ENCODE results near the gene BIRC3.
"Not testable (repeated sequence)": the region's sequence is repeated elsewhere in the genome, so short reads cannot be mapped to it uniquely, and the experiment has no call there.

Gene BIRC3

DNA sequence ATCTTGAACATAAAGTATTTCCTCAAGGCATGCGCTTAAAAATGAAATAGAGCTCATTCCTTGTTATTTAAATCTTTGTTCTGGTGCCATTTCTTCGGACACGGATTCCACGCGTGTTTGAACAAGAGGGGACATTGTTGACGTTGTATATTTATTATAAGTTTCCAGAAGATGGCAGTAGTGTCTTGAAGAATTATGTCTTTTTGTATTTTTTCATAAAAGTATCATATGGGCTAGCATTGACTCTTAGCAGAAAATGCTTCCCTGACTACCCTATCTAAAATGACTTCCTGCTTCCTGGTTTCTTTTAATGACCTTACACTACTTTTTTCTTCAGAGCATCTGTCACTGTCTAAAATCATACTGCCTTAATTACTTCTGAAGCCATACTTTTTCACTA, 50.1 kb downstream of the BIRC3 start:
- TF ChIP-seq, protein P1, sequence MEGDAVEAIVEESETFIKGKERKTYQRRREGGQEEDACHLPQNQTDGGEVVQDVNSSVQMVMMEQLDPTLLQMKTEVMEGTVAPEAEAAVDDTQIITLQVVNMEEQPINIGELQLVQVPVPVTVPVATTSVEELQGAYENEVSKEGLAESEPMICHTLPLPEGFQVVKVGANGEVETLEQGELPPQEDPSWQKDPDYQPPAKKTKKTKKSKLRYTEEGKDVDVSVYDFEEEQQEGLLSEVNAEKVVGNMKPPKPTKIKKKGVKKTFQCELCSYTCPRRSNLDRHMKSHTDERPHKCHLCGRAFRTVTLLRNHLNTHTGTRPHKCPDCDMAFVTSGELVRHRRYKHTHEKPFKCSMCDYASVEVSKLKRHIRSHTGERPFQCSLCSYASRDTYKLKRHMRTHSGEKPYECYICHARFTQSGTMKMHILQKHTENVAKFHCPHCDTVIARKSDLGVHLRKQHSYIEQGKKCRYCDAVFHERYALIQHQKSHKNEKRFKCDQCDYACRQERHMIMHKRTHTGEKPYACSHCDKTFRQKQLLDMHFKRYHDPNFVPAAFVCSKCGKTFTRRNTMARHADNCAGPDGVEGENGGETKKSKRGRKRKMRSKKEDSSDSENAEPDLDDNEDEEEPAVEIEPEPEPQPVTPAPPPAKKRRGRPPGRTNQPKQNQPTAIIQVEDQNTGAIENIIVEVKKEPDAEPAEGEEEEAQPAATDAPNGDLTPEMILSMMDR (IDR thresholded peaks at IDR 0.05; ENCODE audit: insufficient read depth, low read depth, low read length, missing control alignments) = peak; percentile 9
- DNase-seq (ENCODE audit: low read depth) = no peak
- no peak overlapping the region for H3K4me3 ChIP-seq (ENCODE audit: low read depth, low read length)

- H3K4me3 ChIP-seq (ENCODE audit: low read depth, low read length) = no peak overlapping the region
- TF ChIP-seq, protein P1 (IDR thresholded peaks at IDR 0.05; ENCODE audit: insufficient read depth, low read depth, low read length, missing control alignments) = no peak
- DNase-seq (ENCODE audit: low read depth) = peak; percentile 88
Measured at GRCh38 chr11:102368472-102368871, 51.2 kb downstream of the BIRC3 start.

GRCh38 chr11:102374633-102375424, 57.5 kb downstream of the BIRC3 start:
- not testable (repeated sequence) for H3K4me3 ChIP-seq (ENCODE audit: low read depth, low read length); DNase-seq (ENCODE audit: low read depth)

DNA sequence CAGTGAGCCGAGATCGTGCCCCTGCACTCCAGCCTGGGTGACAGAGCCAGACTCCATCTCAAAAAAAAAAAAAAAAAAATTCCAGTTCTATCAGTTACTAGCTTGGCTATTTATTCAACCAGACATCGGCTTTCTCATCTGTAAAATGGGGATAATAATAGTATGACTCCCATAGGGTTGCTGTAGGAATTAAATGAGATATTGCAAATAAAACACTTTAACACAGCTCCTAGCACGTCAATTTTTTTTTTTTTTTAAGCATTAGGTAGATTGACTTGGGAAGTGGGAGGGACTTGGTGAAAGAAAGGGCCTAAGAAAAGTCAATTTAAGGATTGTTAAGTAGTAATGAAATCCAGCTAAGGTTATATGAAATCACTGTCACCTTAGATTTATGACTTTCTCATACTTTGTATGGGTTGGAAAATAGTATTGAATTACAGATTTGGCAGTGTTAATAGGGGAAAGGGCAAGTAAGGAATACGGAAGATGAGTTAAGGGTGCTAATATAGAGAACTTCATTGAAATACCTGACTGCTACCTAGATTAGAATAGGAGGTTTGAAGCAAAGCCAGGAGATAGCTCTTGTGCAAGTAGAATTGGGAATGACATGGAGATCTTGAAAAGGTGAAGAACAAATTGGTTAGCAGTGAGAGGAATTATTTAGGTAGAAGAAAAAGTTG, 58.6 kb downstream of the BIRC3 start:
- TF ChIP-seq, protein P1 (IDR thresholded peaks at IDR 0.05; ENCODE audit: insufficient read depth, low read depth, low read length, missing control alignments) = no peak
- no peak for DNase-seq (ENCODE audit: low read depth)
- no peak overlapping the region for H3K4me3 ChIP-seq (ENCODE audit: low read depth, low read length)

DNA sequence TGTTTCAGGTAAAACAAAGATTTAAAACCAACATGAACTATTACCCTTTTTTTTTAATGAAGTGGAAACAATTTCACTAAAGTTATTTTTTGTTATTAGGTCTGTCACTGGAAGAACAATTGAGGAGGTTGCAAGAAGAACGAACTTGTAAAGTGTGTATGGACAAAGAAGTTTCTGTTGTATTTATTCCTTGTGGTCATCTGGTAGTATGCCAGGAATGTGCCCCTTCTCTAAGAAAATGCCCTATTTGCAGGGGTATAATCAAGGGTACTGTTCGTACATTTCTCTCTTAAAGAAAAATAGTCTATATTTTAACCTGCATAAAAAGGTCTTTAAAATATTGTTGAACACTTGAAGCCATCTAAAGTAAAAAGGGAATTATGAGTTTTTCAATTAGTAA, 60.6 kb downstream of the BIRC3 start:
- no peak for DNase-seq (ENCODE audit: low read depth)
- no peak overlapping the region for H3K4me3 ChIP-seq (ENCODE audit: low read depth, low read length)
- TF ChIP-seq, protein P1 (IDR thresholded peaks at IDR 0.05; ENCODE audit: insufficient read depth, low read depth, low read length, missing control alignments) = no peak

DNA sequence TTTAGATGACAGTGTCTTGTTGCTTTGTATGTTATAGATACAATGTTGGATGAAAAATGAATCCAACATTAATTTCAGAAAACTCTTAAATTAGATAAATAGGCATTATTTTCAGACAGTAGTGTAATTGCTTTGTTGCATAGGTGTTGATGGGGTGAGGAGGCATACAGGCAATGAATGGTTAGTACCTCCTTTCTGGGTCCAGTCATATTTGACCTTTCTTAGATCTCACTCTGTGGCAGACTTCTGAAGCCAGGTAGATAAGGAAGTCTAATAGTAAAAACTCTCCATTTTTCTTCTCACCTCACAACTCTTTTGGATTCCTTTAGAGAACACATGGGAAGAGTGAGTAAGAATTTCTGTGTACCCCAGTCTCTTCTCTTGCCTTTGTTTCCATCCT, 61.5 kb downstream of the BIRC3 start:
- DNase-seq (ENCODE audit: low read depth) = no peak
- TF ChIP-seq, protein P1 (IDR thresholded peaks at IDR 0.05; ENCODE audit: insufficient read depth, low read depth, low read length, missing control alignments) = no peak
- no peak overlapping the region for H3K4me3 ChIP-seq (ENCODE audit: low read depth, low read length)

- TF ChIP-seq, protein P1 (IDR thresholded peaks at IDR 0.05; ENCODE audit: insufficient read depth, low read depth, low read length, missing control alignments) = no peak
- no peak overlapping the region for H3K4me3 ChIP-seq (ENCODE audit: low read depth, low read length)
- DNase-seq (ENCODE audit: low read depth) = no peak
Measured at GRCh38 chr11:102382384-102382783, 65.1 kb downstream of the BIRC3 start.

Data from GM12865 (cell line).